NCI-H187 (cell line): ENCODE results near the gene TTC9B.

Experiments
- DNase-seq, 2 experiments: peaks; one replicate each; lab custom pipeline; 2025; lab: John Stamatoyannopoulos, UW

TTC9B gene

DNA sequence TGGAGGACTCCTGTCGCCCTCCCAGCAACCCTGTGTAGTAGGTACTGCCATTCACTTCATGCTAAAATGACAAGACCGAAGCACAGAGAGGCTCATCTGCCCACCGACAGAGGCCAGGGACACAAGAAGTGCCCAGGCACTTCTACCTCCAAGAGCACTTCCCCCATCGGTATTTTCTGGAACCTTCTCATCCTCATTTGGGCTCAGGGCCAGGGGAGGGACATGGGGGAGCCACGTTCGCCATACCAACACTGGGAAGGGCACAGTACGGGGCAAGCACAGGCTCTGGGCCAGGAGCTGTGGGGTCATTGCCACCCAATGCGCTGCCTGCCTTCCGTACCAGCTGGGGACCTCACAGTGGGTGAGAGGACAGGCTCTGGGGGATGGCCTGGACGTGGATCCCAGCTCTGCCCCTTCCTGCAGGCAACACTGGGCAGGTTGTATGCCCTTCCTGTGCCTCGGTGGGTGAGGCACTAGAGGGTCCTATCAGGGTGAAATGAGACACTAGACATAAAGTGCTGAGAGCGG is 29.6 kb upstream of the TTC9B start:
- DNase-seq: no peak

DNA sequence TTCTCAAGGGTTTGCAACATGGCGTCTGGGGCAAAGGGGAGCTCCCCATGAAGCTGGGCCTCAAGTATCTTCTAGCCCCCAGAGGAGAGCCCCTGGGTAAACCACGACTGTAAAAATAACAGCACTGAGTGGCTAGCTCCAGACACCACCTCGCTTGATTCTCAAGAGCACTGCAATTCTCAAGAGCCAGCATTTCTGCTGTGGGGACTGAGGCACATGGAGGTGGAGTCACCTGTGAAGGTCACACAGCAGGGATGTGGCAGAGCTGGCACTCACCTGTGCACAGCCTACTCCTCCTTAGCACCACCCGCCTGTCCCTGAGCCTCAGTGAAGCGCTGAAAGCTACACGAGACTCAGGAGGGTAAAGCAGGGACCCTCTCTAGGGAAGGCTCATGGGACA is 29.0 kb upstream of the TTC9B start:
- peak; percentile 20 to 66 for DNase-seq

DNA sequence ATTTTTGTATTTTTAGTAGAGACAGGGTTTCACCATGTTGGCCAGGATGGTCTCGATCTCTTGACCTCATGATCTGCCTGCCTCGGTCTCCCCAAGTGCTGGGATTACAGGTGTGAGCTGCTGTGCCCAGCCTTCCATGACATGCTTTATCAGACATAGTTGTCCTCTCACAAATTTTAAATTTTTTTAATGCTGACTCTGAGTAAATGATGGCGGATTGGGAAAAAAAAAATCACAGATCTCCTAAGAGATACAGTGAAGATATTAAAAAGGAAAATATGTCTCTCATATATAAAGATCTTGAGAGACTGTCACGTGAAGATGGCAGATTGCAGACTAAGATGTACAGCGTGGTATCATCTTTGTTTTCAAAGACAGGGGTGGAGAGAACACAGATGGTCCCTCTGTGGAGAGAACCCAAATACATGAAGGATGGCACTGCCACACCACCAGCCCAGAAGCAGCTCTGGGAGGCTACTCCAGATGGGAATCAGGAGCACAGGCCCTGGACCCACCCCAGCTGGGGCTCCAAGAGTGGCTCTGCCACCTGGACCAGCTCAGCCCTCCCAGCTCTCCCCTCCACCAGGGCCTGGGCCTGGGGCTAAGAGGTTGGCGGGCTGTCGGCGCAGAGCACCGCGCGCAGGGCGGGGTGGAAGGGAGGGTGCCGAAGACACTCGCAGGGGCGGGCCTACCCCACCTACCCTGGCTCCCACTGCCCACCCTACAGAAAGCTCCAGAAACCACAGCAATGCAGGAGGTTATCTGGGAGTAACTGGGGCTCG is 28.3 kb upstream of the TTC9B start:
- DNase-seq: no peak

DNA sequence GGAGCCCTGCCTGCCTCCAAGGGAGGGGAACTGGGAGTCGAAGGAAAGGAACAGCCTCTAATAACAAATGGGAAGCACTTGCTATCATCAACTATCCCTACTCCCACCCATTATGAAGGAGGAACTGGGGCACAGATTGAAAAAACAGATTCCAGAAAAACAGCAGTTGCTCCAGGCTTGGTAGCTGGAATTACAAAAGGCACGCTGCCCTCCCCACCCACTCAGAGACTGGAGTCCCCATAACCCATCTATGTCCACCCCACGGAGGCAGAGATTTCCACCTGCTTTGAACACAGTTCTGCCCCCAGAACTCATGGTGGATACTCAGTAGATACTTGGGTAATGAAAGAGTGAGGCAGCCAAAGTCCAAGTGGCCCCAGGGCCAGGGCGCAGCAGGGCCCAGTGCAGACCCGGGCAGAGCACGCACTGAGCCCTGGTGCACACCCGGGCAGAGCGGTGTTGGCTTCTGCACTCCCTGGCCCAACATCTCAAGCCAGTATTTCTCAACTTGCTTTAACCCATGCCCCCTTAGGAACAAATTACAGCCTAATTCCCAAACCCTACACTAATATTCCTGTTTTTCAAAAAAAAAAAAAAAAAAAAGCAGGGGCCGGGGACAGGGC is 27.4 kb upstream of the TTC9B start:
- DNase-seq: no peak

DNA sequence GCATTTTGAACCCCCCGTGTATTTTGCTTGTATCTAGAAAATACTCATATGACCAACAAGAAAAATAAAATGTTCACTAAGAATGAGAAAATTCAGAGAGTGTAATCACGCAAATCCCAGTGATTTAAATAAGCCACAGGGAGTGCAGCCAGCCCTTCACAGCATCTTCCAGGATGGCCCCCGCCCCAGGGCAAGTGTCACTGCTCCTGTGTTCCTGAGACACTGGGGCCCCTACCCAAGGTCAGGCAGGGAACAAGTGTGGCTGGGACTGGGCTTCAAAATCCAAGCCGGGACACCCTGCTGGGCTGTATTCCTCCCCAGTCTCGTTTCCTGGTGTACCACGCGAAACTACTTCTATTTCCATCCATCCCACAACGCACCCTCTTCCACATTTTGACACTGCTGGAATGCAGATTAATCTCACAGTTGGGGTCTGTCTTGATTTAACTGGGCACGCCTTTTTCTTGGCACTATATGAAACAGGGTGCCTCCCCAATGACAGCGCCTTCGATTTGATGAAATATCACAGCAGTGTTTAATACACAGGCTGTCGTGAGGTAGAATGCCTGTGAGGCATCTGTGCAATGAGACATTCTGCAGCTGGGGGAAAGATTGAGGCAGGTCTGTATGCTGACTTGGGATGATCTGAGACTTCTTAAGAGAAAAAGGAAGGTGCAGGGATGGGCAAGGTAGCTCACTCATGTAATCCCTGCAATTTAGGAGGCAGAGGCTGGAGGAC is 26.6 kb upstream of the TTC9B start:
- DNase-seq: no peak

DNA sequence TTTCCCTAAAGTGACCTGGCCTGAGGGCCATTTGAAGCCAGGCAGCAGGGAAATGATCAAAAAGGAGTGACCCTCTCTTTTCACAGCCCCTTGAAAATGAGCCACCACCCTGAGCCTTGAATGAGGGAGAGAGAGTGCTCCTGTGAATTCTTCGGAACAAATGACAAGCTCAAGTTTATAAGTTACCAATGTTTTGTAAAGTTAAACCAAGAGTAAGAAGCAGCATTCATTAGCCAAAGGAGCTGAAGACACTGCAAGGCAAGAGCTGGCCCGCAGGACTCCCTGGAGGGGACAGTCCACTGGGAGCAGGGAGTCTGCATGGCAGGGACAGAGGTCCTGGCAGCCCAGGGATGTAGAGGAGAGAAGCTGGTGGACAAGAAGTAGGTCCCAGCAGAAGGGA is 25.0 kb upstream of the TTC9B start:
- DNase-seq: no peak

DNA sequence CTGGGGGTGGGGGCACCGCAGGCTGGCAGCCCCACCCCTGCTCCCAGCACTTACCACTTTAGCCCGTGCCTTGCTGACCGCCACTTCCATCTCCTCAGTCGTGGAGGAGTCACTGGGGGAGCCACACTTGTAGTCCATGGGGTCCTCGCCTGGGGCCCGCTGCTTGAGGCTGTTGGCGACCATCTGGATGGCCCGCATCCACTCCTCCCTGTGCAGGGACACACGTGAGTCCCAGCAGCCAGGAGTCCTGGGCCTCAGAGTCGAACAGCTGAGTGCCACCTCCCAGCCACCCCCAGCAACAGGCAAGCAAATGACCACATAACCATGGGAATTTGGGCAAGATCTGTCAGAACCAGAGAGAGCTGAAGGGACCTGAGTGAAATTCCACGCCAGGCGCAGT is 24.3 kb upstream of the TTC9B start:
- DNase-seq: no peak

DNA sequence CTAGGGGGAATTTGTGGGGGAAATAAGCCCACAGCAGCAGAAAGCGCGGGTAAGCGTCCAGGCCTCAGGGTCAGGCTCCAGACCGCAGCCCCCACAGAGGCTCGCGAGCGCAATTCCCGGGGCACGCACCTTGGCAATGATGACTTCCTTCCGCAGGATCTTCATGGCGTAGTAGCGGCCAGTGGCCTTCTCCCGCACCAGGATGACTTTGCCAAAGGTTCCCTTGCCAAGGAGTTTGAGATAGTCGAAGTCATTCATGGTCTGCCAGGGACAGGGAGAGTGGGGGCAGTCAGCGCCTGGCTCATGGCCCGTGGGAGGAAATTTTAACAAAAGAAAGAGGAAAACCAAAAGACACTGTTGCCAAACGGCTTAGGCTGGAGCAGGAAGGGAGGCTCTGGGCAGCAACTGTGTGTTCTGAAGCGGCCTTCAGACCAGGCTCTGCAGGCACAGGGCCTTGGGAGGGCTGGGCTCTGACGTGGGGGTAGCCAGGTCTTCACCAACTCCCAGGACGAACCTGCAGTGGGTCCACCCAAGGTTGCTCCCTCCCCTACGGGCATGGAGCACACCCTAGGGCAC is 23.7 kb upstream of the TTC9B start:
- DNase-seq: no peak

DNA sequence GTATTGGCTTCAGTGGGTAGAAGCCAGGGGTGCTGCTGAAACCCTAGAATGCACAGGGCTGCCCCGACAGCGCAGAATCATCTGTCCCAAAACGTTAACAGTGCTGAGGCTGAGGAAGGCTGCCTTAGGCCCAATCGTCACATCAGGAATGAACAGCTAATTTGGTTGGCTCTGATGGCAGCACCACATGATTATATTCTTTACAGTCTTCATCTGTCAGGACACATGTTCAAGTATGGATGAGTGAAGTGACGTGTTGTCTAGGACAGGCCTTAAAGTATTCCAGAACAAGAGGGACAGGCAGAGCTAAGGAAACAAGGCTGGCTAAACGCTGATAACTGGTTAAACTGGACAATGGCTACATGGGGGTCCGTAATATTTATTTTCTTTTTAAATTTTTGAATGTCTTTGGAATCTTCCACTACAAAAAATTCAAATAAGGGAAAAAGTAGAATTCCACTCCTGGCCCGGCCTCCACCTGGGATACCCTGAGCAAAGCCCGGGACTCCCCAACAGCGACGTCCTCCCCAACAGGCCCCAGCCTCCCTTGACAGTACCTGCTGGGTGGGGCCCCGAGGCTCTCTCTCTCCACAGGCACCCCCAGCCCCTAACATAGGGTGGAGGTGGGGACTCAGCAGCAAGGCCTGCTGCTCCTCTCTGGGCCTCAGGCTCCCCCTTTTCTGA is 23.1 kb upstream of the TTC9B start:
- no peak for DNase-seq

DNA sequence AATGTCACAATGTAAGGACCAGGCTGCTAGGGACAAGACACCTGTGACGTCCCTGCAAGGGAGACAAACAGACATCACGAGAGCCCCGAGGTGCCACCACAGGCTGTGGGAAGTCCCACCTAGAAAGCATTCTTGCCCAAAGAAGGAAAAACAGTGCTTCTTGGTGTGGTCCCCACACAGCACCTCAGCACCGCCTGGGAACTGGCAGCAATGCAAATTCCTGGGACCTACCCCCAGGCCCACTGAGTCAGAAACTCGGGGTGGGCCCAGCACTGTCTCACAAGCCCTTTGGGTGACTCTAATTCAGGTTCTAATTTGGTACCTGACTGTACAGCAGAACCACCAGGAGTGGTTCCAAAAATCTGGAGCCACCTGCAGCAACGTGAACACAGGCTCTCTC is 22.1 kb upstream of the TTC9B start:
- DNase-seq: no peak

DNA sequence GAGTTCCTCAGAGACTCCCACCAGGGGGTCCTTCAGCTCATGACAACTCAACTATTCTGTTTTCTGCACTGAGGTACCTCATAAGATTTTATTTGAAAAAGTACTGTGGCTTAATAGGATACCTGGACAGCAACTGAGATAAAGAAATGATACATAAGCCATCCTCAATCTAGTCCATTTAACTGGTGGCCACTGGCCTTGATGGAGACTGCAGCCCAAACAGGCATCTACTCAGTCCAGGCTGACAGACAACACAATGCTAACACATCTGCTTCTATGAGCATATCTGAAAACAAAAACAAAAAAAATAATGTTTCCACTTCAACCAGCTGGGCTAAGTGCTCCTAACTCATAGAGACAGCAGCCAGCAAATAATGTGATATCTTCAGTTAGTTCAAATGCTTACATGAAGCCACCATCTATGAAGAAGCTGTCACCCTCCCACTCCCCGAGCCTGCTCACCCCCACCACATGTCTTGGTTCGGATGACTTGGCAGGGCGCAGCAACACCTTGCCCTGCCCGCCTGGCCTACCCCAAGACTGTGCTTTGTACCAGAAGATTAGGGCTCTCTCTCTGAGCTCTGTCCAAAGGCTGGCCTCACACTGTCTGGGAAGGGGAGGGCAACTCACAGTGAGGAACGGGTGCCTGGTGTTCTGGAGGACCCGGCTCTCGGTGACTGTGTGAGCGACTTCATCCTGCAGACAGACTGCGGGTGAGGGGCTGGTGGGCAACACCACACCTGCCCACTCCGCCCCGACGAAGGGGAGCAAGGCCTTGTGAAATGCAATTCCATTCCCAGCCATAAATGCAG is 21.4 kb upstream of the TTC9B start:
- no peak for DNase-seq

DNA sequence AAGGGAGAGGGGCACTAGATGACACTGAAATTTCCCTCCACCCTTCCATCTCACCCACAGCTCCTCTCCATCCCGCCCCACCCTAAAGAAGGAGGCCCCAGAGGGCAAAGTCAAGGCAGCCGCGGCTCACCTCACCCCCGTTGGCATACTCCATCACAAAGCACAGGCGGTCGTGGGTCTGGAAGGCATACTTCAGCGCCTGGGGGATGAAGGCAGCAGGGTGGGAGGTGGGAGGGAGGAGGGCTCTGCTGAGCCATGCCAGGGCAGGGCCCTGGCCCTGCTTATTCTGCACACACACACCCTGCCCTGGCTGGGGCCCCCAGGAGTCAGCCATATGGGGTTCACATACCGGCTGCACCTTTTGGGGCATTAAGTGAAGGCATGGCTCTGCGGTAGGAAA is 20.6 kb upstream of the TTC9B start:
- no peak for DNase-seq

DNA sequence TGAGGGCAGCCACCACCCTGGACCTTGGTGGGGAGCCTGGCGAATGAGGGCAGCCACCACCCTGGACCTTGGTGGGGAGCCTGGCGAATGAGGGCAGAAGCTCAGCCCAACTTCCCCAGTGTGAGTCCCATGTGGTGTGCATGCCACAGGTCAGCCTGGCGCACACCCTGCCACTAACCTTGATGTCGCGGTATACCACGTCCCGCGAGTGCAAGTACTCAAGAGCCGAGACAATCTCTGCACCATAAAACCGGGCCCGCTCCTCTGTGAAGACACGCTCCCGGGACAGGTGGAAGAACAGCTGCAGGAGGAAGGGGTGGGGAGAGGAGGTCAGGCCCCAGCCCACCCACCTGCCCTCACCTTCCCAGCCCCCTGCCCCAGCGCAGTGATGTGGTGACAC is 19.6 kb upstream of the TTC9B start:
- DNase-seq: no peak

DNA sequence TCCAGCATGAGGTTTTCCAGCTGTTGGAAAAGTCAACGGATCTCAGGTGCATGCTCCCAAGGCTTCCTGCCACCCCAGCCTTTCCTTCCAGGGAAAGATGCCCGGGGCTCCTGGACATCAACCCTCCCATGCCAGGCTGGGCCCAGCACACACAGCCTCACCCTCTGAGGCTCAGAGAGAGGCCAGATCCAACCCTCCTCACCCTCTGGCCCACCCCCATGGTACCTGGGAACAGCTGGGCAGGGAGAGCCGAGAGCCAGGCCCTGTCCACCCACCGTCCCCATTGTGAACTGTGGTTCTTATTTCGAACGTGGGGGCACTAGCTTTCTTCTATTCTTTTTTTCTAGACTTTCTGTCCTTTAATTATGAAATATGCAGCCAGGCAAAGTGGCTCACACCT is 18.2 kb upstream of the TTC9B start:
- no peak for DNase-seq

DNA sequence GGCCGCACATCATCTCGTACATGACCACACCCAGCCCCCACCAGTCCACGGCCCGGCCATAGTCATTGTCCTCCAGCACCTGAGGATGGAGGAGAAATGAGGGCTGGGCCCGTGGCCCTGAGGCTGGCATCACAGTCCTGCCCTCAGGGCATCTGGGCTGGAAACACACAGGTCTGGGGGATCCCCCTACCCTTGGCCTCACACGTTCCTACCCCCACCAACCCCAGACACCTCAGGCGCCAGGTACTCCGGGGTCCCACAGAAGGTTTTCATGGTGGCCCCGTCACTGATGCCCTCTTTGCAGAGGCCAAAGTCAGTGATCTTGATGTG is 17.8 kb upstream of the TTC9B start:
- no peak for DNase-seq

DNA sequence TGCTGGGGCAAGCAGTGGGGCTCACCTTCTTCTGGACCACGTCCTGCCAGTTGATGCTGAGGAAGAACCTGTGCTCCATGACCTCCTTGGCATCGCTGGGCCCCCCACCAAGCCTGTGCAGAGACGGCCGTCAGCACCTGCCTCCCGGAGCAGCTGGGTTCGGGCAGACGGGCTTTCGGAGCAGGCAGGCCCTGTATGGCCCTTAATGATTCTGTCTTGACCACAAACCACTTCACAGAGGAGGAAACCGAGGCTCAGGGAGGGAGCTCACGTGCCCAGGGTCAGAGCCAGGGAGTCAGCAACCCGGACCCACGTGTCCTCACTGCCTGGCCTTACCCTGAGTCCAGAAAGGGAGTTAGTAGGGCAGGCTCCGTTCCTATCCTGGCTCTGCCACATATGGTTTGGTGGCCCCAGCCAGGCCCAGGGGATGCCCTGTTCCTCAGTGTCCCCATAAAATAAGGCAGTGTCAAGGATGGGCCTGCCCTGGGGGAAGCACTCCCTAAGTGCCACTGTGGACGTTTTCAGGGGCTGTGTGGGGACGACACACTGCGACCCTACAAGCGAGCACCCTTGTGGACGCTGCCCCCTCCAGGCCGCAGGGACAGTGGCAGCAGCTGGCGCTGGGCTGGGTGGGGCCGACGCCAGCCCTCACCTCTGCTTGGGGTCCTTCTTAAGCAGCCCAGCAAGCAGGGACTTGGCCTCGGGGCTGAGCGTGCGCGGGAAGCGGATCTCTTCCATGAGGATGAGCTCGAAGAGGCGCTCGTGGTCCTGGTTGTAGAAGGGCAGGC is 17.2 kb upstream of the TTC9B start:
- no peak for DNase-seq

DNA sequence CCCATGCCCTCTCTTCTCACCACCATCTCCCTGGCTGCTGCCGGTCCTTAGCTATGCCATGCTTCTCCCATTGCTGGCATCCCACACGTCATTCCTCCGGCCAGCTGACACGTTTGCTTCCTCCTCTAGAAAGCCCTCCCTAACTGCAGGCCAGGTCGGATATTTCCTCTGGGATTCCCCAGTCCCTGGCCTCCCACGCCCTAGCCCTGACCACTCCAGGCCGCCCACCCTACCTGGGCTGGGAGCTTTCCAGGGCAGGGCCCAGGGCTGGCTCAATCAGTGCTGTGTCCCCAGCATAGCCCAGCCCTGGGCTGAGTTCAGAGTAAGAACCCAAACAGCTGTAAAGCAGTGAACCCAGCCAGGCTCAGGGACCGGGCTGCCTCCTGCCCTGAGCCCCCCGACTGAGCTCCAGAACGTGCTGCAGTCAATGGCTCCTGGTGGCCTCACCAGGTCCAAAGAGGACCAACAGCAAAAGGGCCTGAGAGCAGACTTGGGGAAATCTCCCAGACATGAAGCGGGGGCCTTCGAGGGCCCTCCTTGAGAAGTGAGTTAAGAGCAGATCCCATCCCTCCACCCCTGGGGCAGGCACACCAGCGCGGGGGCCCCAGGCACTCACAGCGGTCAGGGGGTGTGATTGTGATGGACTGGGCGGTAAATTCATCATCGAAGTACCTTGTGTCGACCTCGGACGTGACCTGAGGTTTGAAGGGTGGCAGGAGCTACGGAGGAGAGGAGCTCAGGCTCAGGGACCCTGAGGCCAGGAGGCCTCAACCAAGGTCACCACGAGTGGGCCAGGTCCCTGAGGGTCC is 16.4 kb upstream of the TTC9B start:
- DNase-seq: no peak

DNA sequence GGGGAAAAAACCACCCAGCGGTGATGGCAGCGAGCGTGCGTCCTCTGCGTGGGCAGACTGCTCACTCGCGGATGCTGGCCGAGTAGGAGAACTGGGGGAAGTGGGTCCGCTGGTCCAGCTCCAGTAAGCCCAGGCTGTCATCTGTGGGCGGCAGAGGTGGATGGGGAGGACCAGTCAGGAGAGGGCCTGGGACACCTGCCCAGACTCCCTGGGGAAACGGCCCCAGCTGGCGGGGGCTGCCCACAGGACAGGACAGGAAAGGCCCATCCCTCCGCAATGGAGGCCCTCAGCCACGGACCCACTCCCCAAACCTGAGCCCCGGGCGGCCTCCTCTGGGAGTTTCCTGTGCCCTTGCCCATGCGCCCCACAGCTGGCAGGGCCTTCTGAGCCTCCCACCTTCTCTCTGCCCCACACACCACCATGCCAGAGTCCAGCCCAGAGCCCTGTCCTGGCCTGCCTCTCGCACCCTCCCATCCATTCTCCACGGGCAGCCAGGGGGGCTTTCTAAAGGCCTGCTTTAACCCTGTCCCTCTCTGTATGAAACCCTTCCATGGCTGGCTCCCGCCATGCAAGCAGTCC is 15.7 kb upstream of the TTC9B start:
- DNase-seq: no peak
